Heart right ventricle (tissue), 16 donors: ENCODE measurements around the gene MON1B. TPM values are rescaled to one million over a fixed set of nuclear protein-coding genes. Genes with fewer than 3 reads are reported as not detected.

ENCODE experiments used
- ATAC-seq, 8 donors: fragments of 200-7000 bp; cut with Tn5 transposase; one replicate each; pipeline ENCODE4 v1.9.1; 2020; ENCODE audit warnings: mild to moderate bottlenecking in 8 of 8, moderate library complexity in 8 of 8, moderate number of reproducible peaks in 1 of 8
- DNase-seq, 2 donors: peaks; one replicate each; pipeline ENCODE4 v3.0.0-alpha.2; 2020
- H3K27ac ChIP-seq, 10 donors: fragments of 200-600 bp; sonication (generic) in 2 of 10; one replicate each; pipeline versions ENCODE4 v1.5.0 to v1.8.0; 2020 to 2022; ENCODE audit warnings: mild to moderate bottlenecking in 3 of 10
- H3K27me3 ChIP-seq, 7 donors: fragments of 200-600 bp; one replicate each; pipeline ENCODE4 v1.8.0; 2021 to 2022; ENCODE audit warnings: mild to moderate bottlenecking in 2 of 7
- H3K36me3 ChIP-seq, 9 donors: fragments of 200-600 bp; sonication (generic) in 1 of 9; one replicate each; pipeline versions ENCODE4 v1.5.0 to v1.8.0; 2020 to 2022; ENCODE audit warnings: mild to moderate bottlenecking in 2 of 9
- H3K4me1 ChIP-seq, 9 donors: fragments of 200-600 bp; sonication (generic) in 1 of 9; one replicate each; pipeline versions ENCODE4 v1.5.0 to v1.8.0; 2020 to 2022; ENCODE audit warnings: mild to moderate bottlenecking in 4 of 9
- H3K4me3 ChIP-seq, 10 donors: fragments of 200-600 bp; sonication (generic) in 2 of 10; one replicate each; pipeline versions ENCODE4 v1.5.0 to v1.8.0; 2020 to 2022; ENCODE audit warnings: mild to moderate bottlenecking in 7 of 10, moderate library complexity in 2 of 10
- H3K9me3 ChIP-seq, 11 donors: fragments of 200-600 bp in 10 of 11; sonication (generic) in 2 of 11; one replicate each; pipeline versions ENCODE4 v1.5.0 to v1.8.0; 2013 to 2022; ENCODE audit warnings: mild to moderate bottlenecking in 2 of 11, control low read depth in 1 of 11, moderate library complexity in 1 of 11
- WGBS, 2 donors: extraction: QIAGEN DNeasy Blood & Tissue Kit; methylation state at CpG; one replicate each; pipeline ENCODE4 v1.1.7; 2013; ENCODE audit warnings: inconsistent platforms in 1 of 2; 5-methylcytosine and 5-hydroxymethylcytosine counted together
- intact Hi-C, 10 donors: fragments of 100-400 bp; cut with DNase I; formaldehyde crosslinking; loops; one replicate each; pipeline versions ENCODE4 v1.11.1 to v1.14.2; 2022
- polyA plus RNA-seq, 2 donors: library from polyadenylated mRNA; stranded (reverse); fragments of 200-250 nt; gene quantifications; one replicate each; pipeline ENCODE4 v1.2.3, GENCODE V29; 2013
- total RNA-seq, 10 donors: library from RNA; stranded (reverse); fragmentation: NEBNext Ultra II Directional in 3 of 10; extraction: Animal tissue kit (Norgen Biotek cat#: 25700) in 3 of 10; gene quantifications; one replicate each; pipeline versions ENCODE4 v1.2.1 to v1.2.4, GENCODE V29; 2021 to 2023
- TF ChIP-seq, protein P1 (sequence below), 9 donors: fragments of 200-600 bp; sonication (generic) in 2 of 9; IDR thresholded peaks; one replicate each; pipeline versions ENCODE4 v1.5.0 to v1.8.0; 2021 to 2022; ENCODE audit warnings: antibody characterized with exemption in 9 of 9, mild to moderate bottlenecking in 5 of 9, moderate library complexity in 1 of 9
- donor health status: Arrhythmogenic right ventricular cardiomyopathy.
- donor health status: ischemic (EF 13 %, LVEDD 7.1; RV severe dilation, severe dysfunction).
- donor health status: healthy with polysubstance abuse.
- donor health status: DM: no; HTN: yes; CAD: no.
- donor health status: DM: no; HTN: no; CAD: no.
- donor health status: ischemic (EF 25% LVEDD 6.9; RV normal size, moderate dysfunction).
- donor health status: ischemic (EF 25% LVEDD 5.7; RV mildly dilated, moderate dysfunction).
- donor health status: healthy.
- donor health status: DM: yes; HTN: yes; CAD: no.
- donor health status: Ischemic cardiomyopathy.
- donor health status: ischemic (EF 35%, LVEDD 5.7; RV mildly dilated, moderate dysfunction).
- donor health status: nonischemic (EF 11% LVEDD 7.7; RV severe dilation, severe dysfunction).
- donor health status: DM: yes; HTN: yes; CAD: no.
- donor health status: PGD.
- donor health status: ischemic (EF 29% LVEDD 5.4; RV normal size, mild dysfunction).
- donor health status: nonischemic (EF 23%, LVEDD 6.1; RV moderate dilation, normal function).

MON1B gene
- total and polyA plus RNA-seq, 12 donors = 8.8 to 26.4 (median 16.4) TPM

- H3K27me3 ChIP-seq = no peaks in the 10 kb centered on the region
- peaks cover 6 to 25% (median 16%) of the 10 kb centered on the region in 9 donors for H3K4me1 ChIP-seq
- H3K4me3 ChIP-seq = no peak overlapping the region
- DNase-seq (no peak), ATAC-seq (no peak)
- no peak overlapping the region for H3K27ac ChIP-seq
- TF ChIP-seq, protein P1, sequence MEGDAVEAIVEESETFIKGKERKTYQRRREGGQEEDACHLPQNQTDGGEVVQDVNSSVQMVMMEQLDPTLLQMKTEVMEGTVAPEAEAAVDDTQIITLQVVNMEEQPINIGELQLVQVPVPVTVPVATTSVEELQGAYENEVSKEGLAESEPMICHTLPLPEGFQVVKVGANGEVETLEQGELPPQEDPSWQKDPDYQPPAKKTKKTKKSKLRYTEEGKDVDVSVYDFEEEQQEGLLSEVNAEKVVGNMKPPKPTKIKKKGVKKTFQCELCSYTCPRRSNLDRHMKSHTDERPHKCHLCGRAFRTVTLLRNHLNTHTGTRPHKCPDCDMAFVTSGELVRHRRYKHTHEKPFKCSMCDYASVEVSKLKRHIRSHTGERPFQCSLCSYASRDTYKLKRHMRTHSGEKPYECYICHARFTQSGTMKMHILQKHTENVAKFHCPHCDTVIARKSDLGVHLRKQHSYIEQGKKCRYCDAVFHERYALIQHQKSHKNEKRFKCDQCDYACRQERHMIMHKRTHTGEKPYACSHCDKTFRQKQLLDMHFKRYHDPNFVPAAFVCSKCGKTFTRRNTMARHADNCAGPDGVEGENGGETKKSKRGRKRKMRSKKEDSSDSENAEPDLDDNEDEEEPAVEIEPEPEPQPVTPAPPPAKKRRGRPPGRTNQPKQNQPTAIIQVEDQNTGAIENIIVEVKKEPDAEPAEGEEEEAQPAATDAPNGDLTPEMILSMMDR (IDR thresholded peaks at IDR 0.05) = no peak
- intact Hi-C loops = loop anchor here in 1 of 10 donors (10.0 kb wide), 1 partner anchor 1540 kb away; no protein-coding TSS in a partner anchor
- WGBS, 2 donors = 95% methylated on average over 48 of the region's 48 CpGs
- no peaks in the 10 kb centered on the region for H3K9me3 ChIP-seq
- H3K36me3 ChIP-seq = peaks cover 3 to 70% (median 31%) of the 10 kb centered on the region in 9 donors
Observed at GRCh38 chr16:77194295-77195231, 3.6 kb downstream of the MON1B start.

DNA sequence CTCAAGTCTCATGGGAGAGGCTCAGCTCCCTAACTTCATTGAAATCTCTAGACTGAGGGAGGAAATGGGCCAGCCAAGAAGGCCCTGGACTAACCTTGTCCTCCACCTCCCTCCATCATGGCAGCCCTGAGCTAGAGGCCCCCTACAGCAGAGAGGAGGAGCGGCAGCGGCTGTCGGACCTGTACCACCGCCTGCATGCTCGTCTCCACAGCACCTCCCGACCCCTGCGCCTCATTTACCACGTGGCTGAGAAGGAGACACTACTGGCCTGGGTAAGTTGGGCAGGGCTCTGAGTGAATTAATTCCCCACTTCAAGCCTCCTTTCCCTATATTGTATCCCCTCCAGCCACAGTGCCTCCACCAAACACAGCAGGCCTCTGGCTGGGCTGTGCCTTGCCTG is 4.4 kb downstream of the MON1B start:
- no peak overlapping the region for H3K27ac ChIP-seq
- ATAC-seq (no peak), DNase-seq (no peak)
- H3K9me3 ChIP-seq = no peaks in the 10 kb centered on the region
- WGBS, 2 donors = 85 to 87% methylated on average over 8 of the region's 8 CpGs
- H3K4me3 ChIP-seq = no peak overlapping the region
- intact Hi-C loops = loop anchor here in 1 of 10 donors (10.0 kb wide), 1 partner anchor 1541 kb away; no protein-coding TSS in a partner anchor
- H3K4me1 ChIP-seq = peaks cover 0 to 18% (median 14%) of the 10 kb centered on the region in 9 donors
- H3K27me3 ChIP-seq = no peaks in the 10 kb centered on the region
- peaks cover 3 to 78% (median 31%) of the 10 kb centered on the region in 9 donors for H3K36me3 ChIP-seq
- TF ChIP-seq, protein P1 (IDR thresholded peaks at IDR 0.05) = no peak

GRCh38 chr16:77197747-77198146 is 6.8 kb downstream of the MON1B start:
- ATAC-seq = no peak

DNA sequence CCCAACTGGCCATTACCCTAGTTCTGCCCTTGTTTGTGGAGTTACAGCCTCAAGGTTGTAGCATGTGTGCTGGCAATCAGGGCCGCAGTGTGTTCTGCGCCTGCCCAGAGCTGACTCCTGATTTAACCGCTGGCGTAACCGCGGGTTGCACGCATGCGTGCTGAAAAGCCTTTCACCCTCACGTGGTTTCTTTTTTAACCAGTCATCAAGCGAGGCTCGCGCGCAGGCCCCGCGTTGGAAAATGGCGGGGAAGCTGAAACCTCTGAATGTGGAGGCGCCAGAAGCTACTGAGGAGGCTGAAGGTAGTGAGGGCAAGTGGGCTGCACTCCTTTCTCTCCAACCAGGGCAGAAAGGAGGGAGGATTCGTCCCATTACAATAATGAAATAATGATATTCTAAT is 8.2 kb downstream of the MON1B start, which contains the start of gene SYCE1L:
TSS of gene SYCE1L (plus strand) at position 198 of the 400 bp plus-strand sequence. CDS start at position 242, 44 bp downstream.
- Histone ChIP-seq H3K9me3 (no peaks in the 10 kb centered on the region), H3K27me3 (no peaks in the 10 kb centered on the region), H3K36me3 (peaks cover 3 to 82% (median 28%) of the 10 kb centered on the region in 9 donors), H3K27ac (no peak within 1 kb of the TSS), H3K4me3 (no peak within 1 kb of the TSS), H3K4me1 (no peaks in the 10 kb centered on the region)
- intact Hi-C loops = loop anchor here in 1 of 10 donors (10.0 kb wide), 1 partner anchor 1544 kb away; no protein-coding TSS in a partner anchor
- DNase-seq (no peak), ATAC-seq (no peak)
- 93 to 94% methylated on average over 18 of the region's 18 CpGs for WGBS, 2 donors
- TF ChIP-seq, protein P1 (IDR thresholded peaks at IDR 0.05) = no peak

More at GRCh38 chr16:77197747-77198146, 6.8 kb downstream of the MON1B start:
- H3K36me3 ChIP-seq = peaks cover 3 to 96% (median 31%) of the 10 kb centered on the region in 9 donors
- H3K27ac ChIP-seq = no peak overlapping the region
- peaks cover 0 to 5% (median 0%) of the 10 kb centered on the region in 9 donors for H3K4me1 ChIP-seq
- H3K27me3 ChIP-seq = no peaks in the 10 kb centered on the region
- no peak for DNase-seq
- H3K4me3 ChIP-seq = no peak overlapping the region
- TF ChIP-seq, protein P1 (IDR thresholded peaks at IDR 0.05) = no peak
- 94 to 100% methylated on average over 2 of the region's 2 CpGs for WGBS, 2 donors
- intact Hi-C loops = loop anchor here in 1 of 10 donors (10.0 kb wide), 1 partner anchor 1543 kb away; no protein-coding TSS in a partner anchor
- H3K9me3 ChIP-seq = no peaks in the 10 kb centered on the region
